Muscle layer of colon (tissue), 2 donors: ENCODE data around the gene CCDC93.

Experiments
- H3K27ac ChIP-seq: one replicate; pipeline ENCODE4 v1.7.0; 2013; ENCODE audit warnings: low read depth, mild to moderate bottlenecking, low read length, moderate library complexity
- H3K27me3 ChIP-seq, 2 donors: one replicate each; pipeline ENCODE4 v1.7.0; 2013; ENCODE audit warnings: low read length in 2 of 2, mild to moderate bottlenecking in 2 of 2; ENCODE audit not compliant: insufficient read depth in 2 of 2, control insufficient read depth in 1 of 2
- H3K36me3 ChIP-seq: one replicate; pipeline ENCODE4 v1.7.0; 2013; ENCODE audit warnings: mild to moderate bottlenecking, low read length; ENCODE audit not compliant: insufficient read depth
- H3K4me1 ChIP-seq: one replicate; pipeline ENCODE4 v1.7.0; 2013; ENCODE audit warnings: mild to moderate bottlenecking, low read length; ENCODE audit not compliant: insufficient read depth
- H3K4me3 ChIP-seq, 2 donors: one replicate each; pipeline ENCODE4 v1.7.0; 2013; ENCODE audit warnings: low read length in 2 of 2, low read depth in 1 of 2, mild to moderate bottlenecking in 1 of 2, moderate library complexity in 1 of 2
- H3K9ac ChIP-seq: one replicate; pipeline ENCODE4 v1.7.0; 2013; ENCODE audit warnings: low read length
- H3K9me3 ChIP-seq: one replicate; pipeline ENCODE4 v1.7.0; 2013; ENCODE audit warnings: mild to moderate bottlenecking, low read length
- donor health status: abdominal sarcoma.
- donor health status: Adenocarcinoma of cecum.

The CCDC93 gene

GRCh38 chr2:117983040-117983439 lies 30.8 kb downstream of the CCDC93 start:
- peaks cover 8% of the 10 kb centered on the region for H3K4me1 ChIP-seq
- no peak overlapping the region for H3K4me3 ChIP-seq
- no peak overlapping the region for H3K27ac ChIP-seq
- H3K27me3 ChIP-seq, result no peaks in the 10 kb centered on the region
- no peaks in the 10 kb centered on the region for H3K9me3 ChIP-seq
- peaks cover 14% of the 10 kb centered on the region for H3K36me3 ChIP-seq
- H3K9ac ChIP-seq, result no peak overlapping the region

DNA sequence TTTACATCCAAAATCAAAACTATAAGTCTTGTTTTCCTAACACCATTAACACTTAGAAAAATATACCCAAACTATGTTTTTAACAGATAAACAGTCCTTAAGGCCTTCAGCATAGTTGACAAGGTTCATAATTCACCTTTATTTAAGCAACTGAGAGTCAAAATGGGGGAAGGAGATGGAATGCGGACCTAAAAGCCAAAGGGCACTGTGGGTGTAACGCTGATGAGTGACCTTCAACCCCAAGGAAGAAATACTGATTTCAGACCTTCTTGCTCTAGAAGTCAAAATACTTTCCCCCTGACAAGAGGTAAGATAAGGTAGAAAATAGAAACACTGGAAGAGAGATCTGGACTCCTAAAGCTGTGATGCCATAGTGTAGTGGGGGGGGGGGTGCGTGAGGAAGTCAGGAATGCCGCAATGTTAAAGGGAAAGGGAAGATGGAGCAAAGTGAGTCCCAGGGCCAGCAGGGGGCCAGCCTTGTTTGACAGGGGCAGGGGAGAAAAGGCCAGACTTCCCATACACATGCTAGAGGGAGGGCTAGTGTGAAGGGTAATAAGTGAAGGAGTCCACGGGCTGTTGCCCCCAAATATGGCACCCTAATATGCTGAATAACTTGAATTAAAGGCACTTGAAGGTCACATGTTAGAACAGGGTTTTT lies 31.4 kb downstream of the CCDC93 start:
- H3K9me3 ChIP-seq, result no peaks in the 10 kb centered on the region
- no peaks in the 10 kb centered on the region for H3K27me3 ChIP-seq
- H3K4me1 ChIP-seq, result peaks cover 8% of the 10 kb centered on the region
- no peak overlapping the region for H3K27ac ChIP-seq
- H3K36me3 ChIP-seq, result peaks cover 18% of the 10 kb centered on the region
- no peak overlapping the region for H3K9ac ChIP-seq
- H3K4me3 ChIP-seq, result no peak overlapping the region

GRCh38 chr2:117981810-117982209 lies 32.1 kb downstream of the CCDC93 start:
- H3K36me3 ChIP-seq, result peaks cover 23% of the 10 kb centered on the region

GRCh38 chr2:117980783-117981676 lies 32.8 kb downstream of the CCDC93 start:
- H3K27me3 ChIP-seq, result no peaks in the 10 kb centered on the region
- H3K4me1 ChIP-seq, result peaks cover 8% of the 10 kb centered on the region
- no peaks in the 10 kb centered on the region for H3K9me3 ChIP-seq
- H3K4me3 ChIP-seq, result no peak overlapping the region
- H3K9ac ChIP-seq, result no peak overlapping the region
- no peak overlapping the region for H3K27ac ChIP-seq
- peaks cover 23% of the 10 kb centered on the region for H3K36me3 ChIP-seq

More at GRCh38 chr2:117981810-117982209, 32.1 kb downstream of the CCDC93 start:
- Histone ChIP-seq H3K4me1 (peaks cover 8% of the 10 kb centered on the region), H3K9ac (no peak overlapping the region), H3K27ac (no peak overlapping the region), H3K9me3 (no peaks in the 10 kb centered on the region), H3K4me3 (no peak overlapping the region), H3K27me3 (no peaks in the 10 kb centered on the region)

DNA sequence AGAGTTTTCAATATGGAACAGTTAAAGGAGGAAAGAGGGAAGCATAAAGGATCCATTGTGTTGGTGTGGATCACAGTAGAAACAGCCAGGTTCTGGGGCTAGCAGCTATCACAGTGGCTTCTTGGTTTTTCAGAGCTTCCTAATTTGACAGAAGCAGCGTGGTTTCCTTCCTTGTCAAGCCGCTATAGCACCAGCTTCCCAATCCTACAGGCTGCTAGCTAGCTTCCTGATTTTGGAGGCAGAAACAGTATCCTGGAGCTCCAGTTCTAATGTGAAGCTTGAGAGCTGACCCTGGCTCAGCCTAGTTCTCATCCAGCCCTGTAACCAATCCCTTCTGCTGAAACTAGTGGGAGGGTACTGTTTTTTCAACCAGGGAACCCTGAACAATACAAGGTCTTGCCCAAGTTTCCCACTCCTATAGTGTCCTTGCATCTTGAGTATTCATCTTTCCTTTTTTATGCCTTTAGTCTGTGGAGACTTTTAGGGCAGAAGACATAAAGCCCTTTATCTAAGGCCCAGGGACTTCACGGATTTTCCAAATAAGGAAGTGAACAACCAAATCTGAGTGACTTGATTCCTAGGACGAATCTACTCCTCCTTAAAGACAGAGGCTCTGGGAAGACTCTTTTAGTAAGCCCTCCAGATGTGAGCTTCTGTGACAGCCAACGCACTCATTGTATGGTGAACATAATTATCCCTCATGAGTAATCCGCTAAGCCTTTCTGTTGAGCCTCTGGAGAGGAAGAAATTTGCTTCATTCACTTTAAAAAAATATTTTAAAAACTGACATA lies 33.8 kb downstream of the CCDC93 start:
- H3K4me3 ChIP-seq, result no peak overlapping the region
- no peak overlapping the region for H3K9ac ChIP-seq
- H3K36me3 ChIP-seq, result peaks cover 25% of the 10 kb centered on the region
- no peaks in the 10 kb centered on the region for H3K27me3 ChIP-seq
- no peaks in the 10 kb centered on the region for H3K9me3 ChIP-seq
- H3K4me1 ChIP-seq, result peaks cover 8% of the 10 kb centered on the region
- H3K27ac ChIP-seq, result no peak overlapping the region

- H3K4me1 ChIP-seq, result peaks cover 8% of the 10 kb centered on the region
- no peak overlapping the region for H3K27ac ChIP-seq
- no peaks in the 10 kb centered on the region for H3K27me3 ChIP-seq
- no peak overlapping the region for H3K9ac ChIP-seq
- H3K4me3 ChIP-seq, result no peak overlapping the region
- no peaks in the 10 kb centered on the region for H3K9me3 ChIP-seq
- H3K36me3 ChIP-seq, result peaks cover 37% of the 10 kb centered on the region
Measured at GRCh38 chr2:117977696-117978095, 36.2 kb downstream of the CCDC93 start.

- Histone ChIP-seq H3K27me3 (no peaks in the 10 kb centered on the region), H3K27ac (no peak overlapping the region), H3K4me1 (peaks cover 8% of the 10 kb centered on the region), H3K4me3 (no peak overlapping the region), H3K9me3 (no peaks in the 10 kb centered on the region), H3K36me3 (peaks cover 48% of the 10 kb centered on the region), H3K9ac (no peak overlapping the region)
Measured at GRCh38 chr2:117976581-117976980, 37.3 kb downstream of the CCDC93 start.

- Histone ChIP-seq H3K9ac (no peak overlapping the region), H3K4me3 (no peak overlapping the region), H3K36me3 (peaks cover 59% of the 10 kb centered on the region), H3K9me3 (no peaks in the 10 kb centered on the region), H3K4me1 (no peaks in the 10 kb centered on the region), H3K27ac (no peak overlapping the region), H3K27me3 (no peaks in the 10 kb centered on the region)
Measured at GRCh38 chr2:117973498-117974082, 40.3 kb downstream of the CCDC93 start.

DNA sequence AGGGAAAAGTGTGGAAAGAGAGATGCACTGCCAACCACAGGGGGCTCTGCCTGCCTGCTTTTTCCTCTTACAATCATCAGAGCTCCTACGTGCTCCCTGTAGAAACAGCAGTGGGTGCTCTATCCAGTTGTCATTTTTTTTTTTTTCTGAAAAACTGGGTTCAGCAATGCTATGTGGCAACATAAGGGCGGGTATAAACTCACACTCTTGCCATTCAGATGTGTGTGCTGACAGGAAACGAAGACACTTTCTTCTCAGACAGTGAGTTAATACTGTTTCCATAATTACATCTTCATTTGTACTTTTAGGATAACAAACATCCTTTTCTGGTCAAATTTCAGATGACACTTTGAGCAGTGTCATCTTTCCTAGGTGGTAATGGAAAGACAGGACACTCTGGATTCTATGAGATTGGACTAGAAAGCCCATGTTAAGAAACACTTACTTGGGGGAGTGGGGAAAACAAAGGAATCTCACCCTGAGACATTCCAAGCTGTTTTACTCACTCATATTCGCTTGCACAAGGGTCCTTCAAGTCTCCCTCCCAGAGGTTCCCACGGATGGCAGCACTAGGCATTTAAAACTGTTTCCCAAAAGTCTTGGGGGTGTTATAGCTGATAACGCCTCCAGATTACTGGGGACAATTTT lies 41.3 kb downstream of the CCDC93 start:
- H3K4me3 ChIP-seq, result no peak overlapping the region
- no peaks in the 10 kb centered on the region for H3K27me3 ChIP-seq
- no peak overlapping the region for H3K9ac ChIP-seq
- H3K9me3 ChIP-seq, result no peaks in the 10 kb centered on the region
- peaks cover 57% of the 10 kb centered on the region for H3K36me3 ChIP-seq
- no peaks in the 10 kb centered on the region for H3K4me1 ChIP-seq
- H3K27ac ChIP-seq, result no peak overlapping the region

GRCh38 chr2:117968722-117969121 lies 45.1 kb downstream of the CCDC93 start:
- H3K27me3 ChIP-seq, result no peaks in the 10 kb centered on the region
- H3K4me1 ChIP-seq, result no peaks in the 10 kb centered on the region
- no peak overlapping the region for H3K27ac ChIP-seq
- H3K9ac ChIP-seq, result no peak overlapping the region
- no peaks in the 10 kb centered on the region for H3K9me3 ChIP-seq
- no peak overlapping the region for H3K4me3 ChIP-seq
- H3K36me3 ChIP-seq, result peaks cover 49% of the 10 kb centered on the region
